Pons (tissue), 1 donor: ENCODE measurements around the gene MS4A8.
A peak's percentile ranks its signal among the peaks of the same experiment; 100 is the strongest.
"Not testable (repeated sequence)": the region's sequence is repeated elsewhere in the genome, so short reads cannot be mapped to it uniquely, and the experiment has no call there.

ENCODE experiments used
- DNase-seq: peaks from one replicate; pipeline ENCODE4 v3.0.0-alpha.2; 2016; ENCODE audit warnings: low spot score

Gene MS4A8

GRCh38 chr11:60699284-60699691 is at the start of gene MS4A8:
Gene MS4A8 (plus strand): TSS chr11:60699612. CDS start chr11:60700861, 1,249 bp downstream.
- no peak for DNase-seq

- peak; percentile 5 for DNase-seq
Observed at GRCh38 chr11:60657888-60658287, 41.5 kb upstream of the MS4A8 start.

GRCh38 chr11:60658409-60658808 is 41.0 kb upstream of the MS4A8 start:
- no peak for DNase-seq

GRCh38 chr11:60672255-60672654 is 27.2 kb upstream of the MS4A8 start:
- DNase-seq: no peak

- DNase-seq: not testable (repeated sequence)
Observed at GRCh38 chr11:60678231-60678630, 21.2 kb upstream of the MS4A8 start.

- no peak for DNase-seq
Observed at GRCh38 chr11:60679879-60680278, 19.5 kb upstream of the MS4A8 start.

- no peak for DNase-seq
Observed at GRCh38 chr11:60680455-60681119, 18.8 kb upstream of the MS4A8 start.

GRCh38 chr11:60684541-60684848 is 14.9 kb upstream of the MS4A8 start:
- DNase-seq: not testable (repeated sequence)

- DNase-seq: no peak
Observed at GRCh38 chr11:60691661-60692060, 7.8 kb upstream of the MS4A8 start.

- no peak for DNase-seq
Observed at GRCh38 chr11:60699936-60700335, 524 bp downstream of the MS4A8 start.

- peak; percentile 4 for DNase-seq
Observed at GRCh38 chr11:60700689-60701468, 1.5 kb downstream of the MS4A8 start.

- DNase-seq: no peak
Observed at GRCh38 chr11:60701469-60701818, 2.0 kb downstream of the MS4A8 start.

GRCh38 chr11:60703374-60703773 is 4.0 kb downstream of the MS4A8 start:
- DNase-seq: no peak

- no peak for DNase-seq
Observed at GRCh38 chr11:60705895-60706294, 6.5 kb downstream of the MS4A8 start.

- DNase-seq: no peak
Observed at GRCh38 chr11:60706931-60707330, 7.5 kb downstream of the MS4A8 start.

- no peak for DNase-seq
Observed at GRCh38 chr11:60710482-60710881, 11.1 kb downstream of the MS4A8 start.

- no peak for DNase-seq
Observed at GRCh38 chr11:60711276-60711675, 11.9 kb downstream of the MS4A8 start.

GRCh38 chr11:60713423-60713822 is 14.0 kb downstream of the MS4A8 start:
- DNase-seq: not testable (repeated sequence)

- DNase-seq: no peak
Observed at GRCh38 chr11:60717956-60718355, 18.5 kb downstream of the MS4A8 start.

- DNase-seq: no peak
Observed at GRCh38 chr11:60718524-60719316, 19.3 kb downstream of the MS4A8 start.

GRCh38 chr11:60719391-60719790 is 20.0 kb downstream of the MS4A8 start:
- no peak for DNase-seq

GRCh38 chr11:60720460-60720859 is 21.0 kb downstream of the MS4A8 start:
- no peak for DNase-seq

- no peak for DNase-seq
Observed at GRCh38 chr11:60724420-60724819, 25.0 kb downstream of the MS4A8 start, which contains the start of gene MS4A18. Gene MS4A18 (plus strand): TSS chr11:60724720.
